Astrocyte (in vitro differentiated cells and primary cell): ENCODE results near the gene FADS3. TPM values are rescaled to one million over a fixed set of nuclear protein-coding genes. Genes with fewer than 3 reads are reported as not detected.

ENCODE experiments used
- DNase-seq: peaks from one replicate; pipeline ENCODE4 v3.0.0-alpha.2; 2010; ENCODE audit warnings: low read depth
- FAIRE-seq: peaks from 2 replicates; lab custom pipeline; 2011; peaks lifted over from hg19 to GRCh38; lab: Jason Lieb, UNC
- H2AFZ ChIP-seq: 2 replicates; pipeline ENCODE4 v1.6.0; 2012; ENCODE audit warnings: low read depth, low read length, inconsistent platforms
- H3K27ac ChIP-seq: 2 replicates; pipeline ENCODE4 v1.5.1; 2011; ENCODE audit warnings: low read depth, low read length, inconsistent platforms
- H3K27me3 ChIP-seq: 2 replicates; pipeline ENCODE4 v1.6.0; 2011; ENCODE audit warnings: low read length, inconsistent platforms; ENCODE audit not compliant: insufficient read depth
- H3K36me3 ChIP-seq: 2 replicates; pipeline ENCODE4 v1.5.1; 2011; ENCODE audit warnings: low read length, inconsistent platforms; ENCODE audit not compliant: insufficient read depth
- H3K4me1 ChIP-seq: 2 replicates; pipeline ENCODE4 v1.5.1; 2011; ENCODE audit warnings: low read length, inconsistent platforms; ENCODE audit not compliant: insufficient read depth
- H3K4me2 ChIP-seq: 2 replicates; pipeline ENCODE4 v1.6.0; 2012; ENCODE audit warnings: low read length, inconsistent platforms
- H3K4me3 ChIP-seq: 2 replicates; pipeline ENCODE4 v1.5.1; 2011; ENCODE audit warnings: low read depth, mild to moderate bottlenecking, low read length, inconsistent platforms; ENCODE audit not compliant: insufficient read depth
- H3K79me2 ChIP-seq: 2 replicates; pipeline ENCODE4 v1.6.0; 2012; ENCODE audit warnings: mild to moderate bottlenecking, low read length, inconsistent platforms; ENCODE audit not compliant: insufficient read depth
- H3K9ac ChIP-seq: 2 replicates; pipeline ENCODE4 v1.6.0; 2012; ENCODE audit warnings: mild to moderate bottlenecking, low read length, inconsistent platforms
- H3K9me3 ChIP-seq: 2 replicates; pipeline ENCODE4 v1.5.1; 2012; ENCODE audit warnings: low read depth, mild to moderate bottlenecking, low read length, inconsistent platforms; ENCODE audit not compliant: insufficient read depth
- H4K20me1 ChIP-seq: 2 replicates; pipeline ENCODE4 v1.6.0; 2012; ENCODE audit warnings: low read length, inconsistent platforms; ENCODE audit not compliant: insufficient read depth
- H3K27ac Mint-ChIP-seq: one replicate; pipeline ENCODE4 v1.8.0; 2021; ENCODE audit warnings: mild to moderate bottlenecking, mixed read lengths; ENCODE audit not compliant: unreplicated experiment
- H3K27me3 Mint-ChIP-seq: one replicate; pipeline ENCODE4 v1.8.0; 2021; ENCODE audit warnings: low read depth, mixed read lengths; ENCODE audit not compliant: unreplicated experiment
- H3K36me3 Mint-ChIP-seq: one replicate; pipeline ENCODE4 v1.8.0; 2021; ENCODE audit warnings: low read depth, mixed read lengths; ENCODE audit not compliant: unreplicated experiment
- H3K4me1 Mint-ChIP-seq: one replicate; pipeline ENCODE4 v1.8.0; 2021; ENCODE audit warnings: low read depth, mixed read lengths; ENCODE audit not compliant: unreplicated experiment
- H3K4me3 Mint-ChIP-seq: one replicate; pipeline ENCODE4 v1.8.0; 2021; ENCODE audit warnings: mild to moderate bottlenecking, moderate library complexity, mixed read lengths; ENCODE audit not compliant: unreplicated experiment
- H3K9me3 Mint-ChIP-seq: one replicate; pipeline ENCODE4 v1.8.0; 2021; ENCODE audit warnings: mild to moderate bottlenecking, mixed read lengths; ENCODE audit not compliant: unreplicated experiment
- EZH2 ChIP-seq: IDR thresholded peaks from 2 replicates; pipeline ENCODE4 v1.6.1; 2012; ENCODE audit warnings: mild to moderate bottlenecking, low read length, inconsistent platforms; ENCODE audit not compliant: insufficient read depth
- total RNA-seq: library from RNA; stranded (reverse); gene quantifications from 2 replicates; pipeline ENCODE4 v1.2.1, GENCODE V29; 2021
- TF ChIP-seq, protein P1 (sequence below): IDR thresholded peaks from 2 replicates; pipeline ENCODE4 v1.5.1; 2011; ENCODE audit warnings: low read depth, mild to moderate bottlenecking, inconsistent platforms, low read length, moderate library complexity; ENCODE audit not compliant: insufficient read depth

Gene FADS3
- total RNA-seq, 1 donor from 2014 or later = 59.1 TPM

DNA sequence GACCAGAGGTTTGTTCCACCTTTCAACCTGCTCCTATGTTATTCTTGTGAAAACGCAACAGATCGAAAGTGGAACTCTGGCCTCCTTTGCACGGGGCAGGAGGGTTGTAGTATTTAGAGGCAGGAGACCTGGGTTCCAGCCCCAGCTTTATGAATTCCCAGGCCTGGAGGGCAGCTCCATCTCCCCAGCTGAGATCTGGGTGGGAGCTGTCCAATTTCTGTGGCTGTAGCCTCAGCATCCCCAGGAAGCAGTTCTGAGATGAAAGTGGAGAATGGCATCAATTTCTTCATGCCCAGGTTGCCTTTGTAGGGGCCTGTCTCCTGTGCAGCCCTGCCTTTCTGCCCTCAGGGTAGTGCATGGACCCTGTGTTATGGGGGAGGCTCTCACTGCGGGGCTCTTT, 59.1 kb downstream of the FADS3 start:
- H3K4me1 Mint-ChIP-seq = peaks cover 18% of the 10 kb centered on the region
- no peaks in the 10 kb centered on the region for H3K27me3 ChIP-seq
- peak overlapping the region; percentile 89 for H3K4me2 ChIP-seq
- H3K36me3 Mint-ChIP-seq = peaks cover 6% of the 10 kb centered on the region
- no peak overlapping the region for H3K4me3 ChIP-seq
- peaks cover 89% of the 10 kb centered on the region for H3K79me2 ChIP-seq
- no peak overlapping the region for H3K27ac Mint-ChIP-seq
- H4K20me1 ChIP-seq = peaks cover 79% of the 10 kb centered on the region
- no peaks in the 10 kb centered on the region for H3K36me3 ChIP-seq
- DNase-seq (no peak), FAIRE-seq (no peak)
- H3K9ac ChIP-seq = no peak overlapping the region
- TF ChIP-seq, protein P1, sequence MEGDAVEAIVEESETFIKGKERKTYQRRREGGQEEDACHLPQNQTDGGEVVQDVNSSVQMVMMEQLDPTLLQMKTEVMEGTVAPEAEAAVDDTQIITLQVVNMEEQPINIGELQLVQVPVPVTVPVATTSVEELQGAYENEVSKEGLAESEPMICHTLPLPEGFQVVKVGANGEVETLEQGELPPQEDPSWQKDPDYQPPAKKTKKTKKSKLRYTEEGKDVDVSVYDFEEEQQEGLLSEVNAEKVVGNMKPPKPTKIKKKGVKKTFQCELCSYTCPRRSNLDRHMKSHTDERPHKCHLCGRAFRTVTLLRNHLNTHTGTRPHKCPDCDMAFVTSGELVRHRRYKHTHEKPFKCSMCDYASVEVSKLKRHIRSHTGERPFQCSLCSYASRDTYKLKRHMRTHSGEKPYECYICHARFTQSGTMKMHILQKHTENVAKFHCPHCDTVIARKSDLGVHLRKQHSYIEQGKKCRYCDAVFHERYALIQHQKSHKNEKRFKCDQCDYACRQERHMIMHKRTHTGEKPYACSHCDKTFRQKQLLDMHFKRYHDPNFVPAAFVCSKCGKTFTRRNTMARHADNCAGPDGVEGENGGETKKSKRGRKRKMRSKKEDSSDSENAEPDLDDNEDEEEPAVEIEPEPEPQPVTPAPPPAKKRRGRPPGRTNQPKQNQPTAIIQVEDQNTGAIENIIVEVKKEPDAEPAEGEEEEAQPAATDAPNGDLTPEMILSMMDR = no peak
- TF ChIP-seq EZH2 = no peak
- peaks cover 3% of the 10 kb centered on the region for H3K9me3 Mint-ChIP-seq
- no peak overlapping the region for H3K4me3 Mint-ChIP-seq
- H3K9me3 ChIP-seq = no peaks in the 10 kb centered on the region
- H3K27ac ChIP-seq = no peak overlapping the region
- H2AFZ ChIP-seq = no peak overlapping the region
- no peaks in the 10 kb centered on the region for H3K27me3 Mint-ChIP-seq
- peaks cover 44% of the 10 kb centered on the region for H3K4me1 ChIP-seq

DNA sequence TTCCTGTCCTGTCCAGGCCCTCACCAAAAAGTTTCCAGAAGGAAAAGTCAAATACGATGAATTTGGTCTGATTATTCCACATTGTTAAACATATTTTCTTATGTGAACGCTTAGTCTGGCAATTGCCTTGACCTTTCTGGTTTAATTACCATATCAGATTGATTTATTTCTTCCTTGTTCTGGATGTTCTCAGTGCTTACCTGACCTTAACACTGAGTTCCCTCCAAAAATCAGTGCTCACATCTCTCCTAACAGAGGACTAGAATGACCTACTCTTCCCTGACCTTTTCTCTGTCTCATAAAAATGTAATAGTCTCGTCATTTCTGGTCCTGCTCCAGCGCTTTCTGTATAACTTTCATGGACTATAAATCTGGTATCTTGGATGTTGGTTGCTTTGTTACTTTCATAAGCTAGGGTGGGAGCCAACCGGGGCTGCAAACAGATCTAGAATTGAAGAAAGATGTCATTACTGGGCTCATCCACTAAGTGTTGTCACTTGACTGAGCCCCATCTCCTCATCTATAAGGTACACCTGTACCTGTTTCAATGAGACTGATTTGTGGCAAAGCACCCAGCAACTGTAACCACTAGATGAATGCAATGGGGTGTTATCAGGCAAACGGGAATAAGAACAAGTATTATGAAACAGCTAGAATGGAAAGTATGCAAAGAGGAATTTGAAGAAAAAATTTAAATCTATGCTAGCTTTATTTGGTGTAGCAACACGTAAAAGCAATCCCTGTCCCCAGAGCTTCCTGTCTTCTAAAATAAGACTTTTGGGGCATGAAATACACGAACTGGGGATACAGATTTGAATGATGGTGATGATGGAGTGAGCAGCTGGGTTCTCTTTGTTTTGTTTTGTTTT, 60.9 kb downstream of the FADS3 start:
- no peak for FAIRE-seq

More for the DNA sequence above, 60.9 kb downstream of the FADS3 start:
- Mint-ChIP-seq H3K4me3 (peak overlapping the region; percentile 92), H3K4me1 (peaks cover 25% of the 10 kb centered on the region), H3K27me3 (no peaks in the 10 kb centered on the region), H3K9me3 (peaks cover 1% of the 10 kb centered on the region), H3K36me3 (peaks cover 2% of the 10 kb centered on the region), H3K27ac (no peak overlapping the region)
- H3K4me1 ChIP-seq = peaks cover 48% of the 10 kb centered on the region
- H3K27me3 ChIP-seq = no peaks in the 10 kb centered on the region
- H3K79me2 ChIP-seq = peaks cover 71% of the 10 kb centered on the region
- no peak overlapping the region for H2AFZ ChIP-seq
- no peaks in the 10 kb centered on the region for H3K36me3 ChIP-seq
- peak overlapping the region; percentile 89 for H3K4me2 ChIP-seq
- H3K9me3 ChIP-seq = no peaks in the 10 kb centered on the region
- peak; percentile 28 for DNase-seq
- H3K9ac ChIP-seq = peak overlapping the region; percentile 86
- no peak overlapping the region for H3K27ac ChIP-seq
- peak overlapping the region; percentile 83 for H3K4me3 ChIP-seq
- TF ChIP-seq EZH2 = no peak
- TF ChIP-seq, protein P1 = no peak
- H4K20me1 ChIP-seq = peaks cover 63% of the 10 kb centered on the region
